GM18951 (cell line): ENCODE measurements around the gene C12orf60.

Experiments used
- POLR2A ChIP-seq: IDR thresholded peaks from 4 replicates; pipeline ENCODE4 v1.6.1; 2011; ENCODE audit warnings: mild to moderate bottlenecking; ENCODE audit not compliant: insufficient read length, insufficient read depth; ENCODE audit errors: extremely low read depth
- in situ Hi-C: fragments of 300-500 bp; cut with MboI; formaldehyde crosslinking; loops from one replicate; pipeline ENCODE4 v1.12.0; 2022; ENCODE audit warnings: low sequenced_read_pairs, mixed read lengths, inconsistent platforms; ENCODE audit not compliant: unreplicated experiment

The C12orf60 gene

DNA sequence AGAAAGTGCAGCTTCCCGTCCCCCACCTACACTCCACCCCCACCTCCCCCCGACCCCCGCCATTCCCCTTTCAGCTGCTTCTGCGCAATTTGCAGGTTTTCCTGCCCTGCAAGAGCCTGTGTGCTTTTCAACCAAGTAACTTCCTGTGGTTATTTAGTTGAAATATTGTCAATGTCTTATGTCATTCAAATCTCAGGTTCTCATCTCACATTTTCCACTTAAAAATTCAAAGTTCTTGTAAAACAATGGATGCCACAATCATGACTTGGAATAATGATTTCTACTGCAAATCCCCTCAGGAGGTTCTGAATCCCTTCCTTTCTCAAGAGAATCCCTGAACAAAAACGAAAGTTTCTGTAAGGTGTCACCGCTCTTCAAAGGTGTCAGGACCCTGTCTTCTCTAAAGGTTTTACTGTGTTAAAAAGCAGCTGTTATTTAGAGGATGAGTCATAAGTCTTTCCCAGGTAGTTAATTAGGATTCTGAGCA, 31.8 kb upstream of the C12orf60 start:
- TF ChIP-seq POLR2A = no peak
- in situ Hi-C loops = no loop called here

- TF ChIP-seq POLR2A = no peak
- in situ Hi-C loops = no loop called here
These were observed 30.5 kb upstream of the C12orf60 start for GRCh38 chr12:14772946-14773345.

- no peak for TF ChIP-seq POLR2A
- in situ Hi-C loops = no loop called here
These were observed 29.8 kb upstream of the C12orf60 start for GRCh38 chr12:14773685-14774073.

GRCh38 chr12:14774074-14774905, 29.2 kb upstream of the C12orf60 start:
- in situ Hi-C loops = no loop called here
- peak; percentile 70 for TF ChIP-seq POLR2A

GRCh38 chr12:14774906-14775635, 28.4 kb upstream of the C12orf60 start:
- in situ Hi-C loops = no loop called here
- TF ChIP-seq POLR2A = no peak

GRCh38 chr12:14775636-14775980, 27.9 kb upstream of the C12orf60 start:
- TF ChIP-seq POLR2A = no peak
- in situ Hi-C loops = no loop called here

DNA sequence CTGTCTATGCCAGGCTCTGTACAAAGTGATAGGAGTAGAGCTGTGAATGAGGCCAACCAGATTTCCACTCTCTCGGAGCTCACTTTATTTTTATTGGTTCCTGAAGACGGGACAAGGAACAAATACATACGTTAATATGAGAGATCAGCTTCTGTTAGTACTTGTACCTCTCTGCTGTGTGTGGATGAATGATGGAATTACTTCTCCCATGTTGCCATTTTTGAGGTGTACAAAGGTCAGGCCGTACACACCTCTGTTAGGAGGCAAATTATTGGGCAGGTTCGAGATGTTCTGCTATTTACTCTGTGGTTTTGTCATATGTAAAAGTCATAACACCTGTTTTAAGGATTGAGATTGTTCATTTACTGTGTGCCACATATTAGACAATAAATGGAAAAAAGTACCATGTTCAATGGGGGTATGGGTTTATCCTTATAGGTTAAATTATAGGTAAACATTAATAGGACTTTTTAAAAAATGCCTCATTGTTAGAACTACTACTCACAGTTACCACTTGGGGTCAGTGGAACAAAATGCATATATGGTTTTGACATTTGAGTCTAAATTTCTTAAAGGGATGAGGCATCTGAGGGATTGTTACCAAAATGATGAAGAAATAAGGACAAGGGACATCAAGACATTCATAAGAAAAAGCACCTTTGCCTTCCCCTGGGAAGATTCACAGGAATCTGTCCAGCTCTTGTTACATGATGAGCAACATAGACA, 27.1 kb upstream of the C12orf60 start:
- no peak for TF ChIP-seq POLR2A
- in situ Hi-C loops = no loop called here

GRCh38 chr12:14777271-14777670, 26.2 kb upstream of the C12orf60 start:
- TF ChIP-seq POLR2A = no peak
- in situ Hi-C loops = no loop called here

- TF ChIP-seq POLR2A = no peak
- in situ Hi-C loops = no loop called here
These were observed 23.6 kb upstream of the C12orf60 start for GRCh38 chr12:14779834-14780233.

GRCh38 chr12:14780859-14781258, 22.6 kb upstream of the C12orf60 start:
- no peak for TF ChIP-seq POLR2A
- in situ Hi-C loops = no loop called here

DNA sequence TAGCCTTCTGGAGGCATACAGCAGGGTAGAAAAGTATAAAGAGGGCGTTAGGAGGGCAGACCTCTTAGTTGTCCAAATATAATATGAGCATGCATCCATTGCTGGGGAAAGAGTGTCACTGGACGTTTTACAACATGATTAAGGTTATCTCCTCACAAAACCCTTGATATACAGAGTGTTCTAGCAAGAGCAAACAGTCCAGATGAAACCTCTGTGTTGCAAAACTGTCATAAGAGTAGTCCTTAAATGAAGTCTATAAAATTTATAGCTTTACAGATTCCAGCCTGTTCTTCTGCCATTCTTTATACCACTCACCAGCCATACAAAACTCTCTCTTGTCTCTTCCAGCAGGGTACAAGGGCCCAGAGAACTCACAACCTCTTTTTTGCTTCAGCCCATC, 21.9 kb upstream of the C12orf60 start:
- no peak for TF ChIP-seq POLR2A
- in situ Hi-C loops = no loop called here

GRCh38 chr12:14782756-14783155, 20.7 kb upstream of the C12orf60 start:
- no peak for TF ChIP-seq POLR2A
- in situ Hi-C loops = no loop called here

- TF ChIP-seq POLR2A = no peak
These were observed 19.0 kb upstream of the C12orf60 start for GRCh38 chr12:14784471-14784870.

DNA sequence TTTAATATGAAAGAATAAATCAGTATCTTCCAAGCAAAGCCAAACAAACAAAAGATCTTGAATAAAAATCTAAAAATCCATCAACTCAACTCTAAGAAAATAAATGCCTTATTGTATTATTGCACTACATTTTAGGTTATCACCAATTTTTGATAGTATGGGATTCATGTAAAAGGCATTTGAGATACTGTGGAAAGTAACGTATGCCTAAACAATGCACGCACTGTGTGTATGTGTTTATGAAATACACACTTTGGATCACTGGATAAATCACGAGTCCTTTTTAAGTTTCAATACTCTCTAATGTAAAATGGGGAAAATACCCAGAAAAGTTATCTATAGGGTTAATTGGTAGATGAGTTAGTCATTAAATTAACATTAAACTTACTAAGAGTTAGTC, 17.9 kb upstream of the C12orf60 start:
- no peak for TF ChIP-seq POLR2A

More at GRCh38 chr12:14784471-14784870, 19.0 kb upstream of the C12orf60 start:
- in situ Hi-C loops = no loop called here

DNA sequence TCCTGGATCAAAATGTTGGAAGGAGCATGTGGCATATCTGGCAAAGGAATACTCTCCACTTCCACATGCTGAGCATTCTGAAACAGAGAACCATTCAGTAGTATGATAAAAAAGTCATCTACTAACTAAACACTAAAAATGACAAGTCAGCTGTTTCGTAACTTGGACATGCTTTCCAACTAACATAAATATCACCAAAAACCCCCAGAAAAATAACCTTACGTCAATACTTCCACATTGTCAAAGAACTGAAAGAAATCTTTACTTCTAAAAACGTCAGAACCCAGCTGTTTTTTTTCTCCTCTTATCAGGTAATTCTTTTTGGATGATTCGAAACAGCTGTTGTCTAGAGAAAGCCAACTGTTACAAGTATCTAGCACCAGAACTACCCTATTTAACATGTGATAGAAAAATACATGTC, 8.4 kb upstream of the C12orf60 start:
- in situ Hi-C loops = no loop called here
- TF ChIP-seq POLR2A = no peak

More for the DNA sequence above, 17.9 kb upstream of the C12orf60 start:
- in situ Hi-C loops = no loop called here
